Spleen (tissue), 7 donors: Measurements from ENCODE around the gene C1QL4.

Experiments
- POLR2A ChIP-seq, 3 donors: fragments of 450-650 bp; IDR thresholded peaks; one replicate each; pipeline ENCODE4 v1.5.1; 2017; ENCODE audit warnings: antibody characterized with exemption in 3 of 3, mild to moderate bottlenecking in 1 of 3
- POLR2AphosphoS5 ChIP-seq, 3 donors: sonication (generic); formaldehyde crosslinking; IDR thresholded peaks; one replicate each; pipeline ENCODE4 v1.5.1; 2017; ENCODE audit warnings: antibody characterized with exemption in 3 of 3
- TF ChIP-seq, protein P1 (sequence below), 11 experiments: fragments of 200-600 bp in 7 of 11; fragments of 450-650 bp in 4 of 11; sonication (generic) in 4 of 11; IDR thresholded peaks in 8 of 11; conservative IDR thresholded peaks in 3 of 11; 1 replicate in 7 of 11; 2 replicates in 4 of 11; pipeline versions ENCODE4 v1.4.0 to v1.8.0; 2016 to 2021; ENCODE audit warnings: antibody characterized with exemption in 11 of 11, inconsistent platforms in 4 of 11, mild to moderate bottlenecking in 1 of 11
- donor health status: DM: no; HTN: no; CAD: no; lungs with moderate emphysema.
- donor health status: DM: no; HTN: no; CAD: no.
- donor health status: DM: no; HTN: no; CAD: no.

DNA sequence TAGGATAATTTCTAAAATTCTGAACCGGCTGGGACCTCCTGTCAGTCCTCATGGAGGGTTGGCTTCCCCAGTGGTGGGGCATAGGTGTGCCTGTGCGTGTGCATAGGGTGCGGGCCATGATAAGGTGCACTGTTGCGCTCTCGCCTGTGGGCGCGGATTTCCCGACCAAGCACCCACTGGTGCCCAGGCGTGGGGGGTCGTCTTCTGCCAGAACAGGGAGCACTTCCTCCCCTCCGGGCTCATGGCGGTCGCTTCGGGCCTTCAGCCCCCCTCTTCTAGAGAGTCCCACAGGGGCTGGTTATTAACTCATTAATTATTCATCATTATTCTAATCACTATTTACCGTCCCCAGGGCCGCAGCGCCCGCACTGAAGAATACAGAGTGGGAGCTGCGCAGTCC lies 2.8 kb downstream of the C1QL4 start:
- TF ChIP-seq, protein P1, sequence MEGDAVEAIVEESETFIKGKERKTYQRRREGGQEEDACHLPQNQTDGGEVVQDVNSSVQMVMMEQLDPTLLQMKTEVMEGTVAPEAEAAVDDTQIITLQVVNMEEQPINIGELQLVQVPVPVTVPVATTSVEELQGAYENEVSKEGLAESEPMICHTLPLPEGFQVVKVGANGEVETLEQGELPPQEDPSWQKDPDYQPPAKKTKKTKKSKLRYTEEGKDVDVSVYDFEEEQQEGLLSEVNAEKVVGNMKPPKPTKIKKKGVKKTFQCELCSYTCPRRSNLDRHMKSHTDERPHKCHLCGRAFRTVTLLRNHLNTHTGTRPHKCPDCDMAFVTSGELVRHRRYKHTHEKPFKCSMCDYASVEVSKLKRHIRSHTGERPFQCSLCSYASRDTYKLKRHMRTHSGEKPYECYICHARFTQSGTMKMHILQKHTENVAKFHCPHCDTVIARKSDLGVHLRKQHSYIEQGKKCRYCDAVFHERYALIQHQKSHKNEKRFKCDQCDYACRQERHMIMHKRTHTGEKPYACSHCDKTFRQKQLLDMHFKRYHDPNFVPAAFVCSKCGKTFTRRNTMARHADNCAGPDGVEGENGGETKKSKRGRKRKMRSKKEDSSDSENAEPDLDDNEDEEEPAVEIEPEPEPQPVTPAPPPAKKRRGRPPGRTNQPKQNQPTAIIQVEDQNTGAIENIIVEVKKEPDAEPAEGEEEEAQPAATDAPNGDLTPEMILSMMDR (IDR thresholded peaks at IDR 0.05 in 8 of 11, conservative IDR thresholded peaks at IDR 0.05 in 3 of 11), result no peak
- TF ChIP-seq POLR2AphosphoS5 (IDR thresholded peaks at IDR 0.05) (no peak), POLR2A (IDR thresholded peaks at IDR 0.05) (no peak)
